HepG2 (cell line): ENCODE data around the gene SNX9. TPM values are rescaled to one million over a fixed set of nuclear protein-coding genes. Genes with fewer than 3 reads are reported as not detected.
A peak's percentile ranks its signal among the peaks of the same experiment; 100 is the strongest.

Source experiments
- ADNP ChIP-seq: sonication (generic); formaldehyde crosslinking; IDR thresholded peaks from 2 replicates; pipeline ENCODE4 v1.4.0; 2020; ENCODE audit warnings: missing genetic modification reagents
- AKAP8 ChIP-seq: sonication (generic); formaldehyde crosslinking; IDR thresholded peaks from 2 replicates; pipeline ENCODE4 v1.5.1; 2020; ENCODE audit warnings: mild to moderate bottlenecking, missing genetic modification reagents
- ATAD3A ChIP-seq: sonication (generic); formaldehyde crosslinking; IDR thresholded peaks from 2 replicates; pipeline ENCODE4 v1.4.0; 2020; ENCODE audit warnings: missing genetic modification reagents
- CHD4 ChIP-seq: fragments of 200-600 bp; sonication (generic); IDR thresholded peaks from 2 replicates; pipeline ENCODE4 v1.7.0; 2017; ENCODE audit warnings: mild to moderate bottlenecking, low read length, borderline replicate concordance
- FIP1L1 ChIP-seq: fragments of 200-400 bp; formaldehyde crosslinking; IDR thresholded peaks from 2 replicates; pipeline ENCODE4 v1.6.1; 2018; ENCODE audit warnings: low read depth, mild to moderate bottlenecking, low read length, moderate library complexity, borderline replicate concordance; ENCODE audit not compliant: insufficient read depth
- GATAD1 ChIP-seq: IDR thresholded peaks from 2 replicates; pipeline ENCODE4 v1.6.1; 2016; ENCODE audit warnings: missing genetic modification reagents, missing compliant biosample characterization
- ZBTB7B ChIP-seq: sonication (generic); formaldehyde crosslinking; IDR thresholded peaks from 2 replicates; pipeline ENCODE4 v1.4.0; 2020; ENCODE audit warnings: missing genetic modification reagents
- ZNF446 ChIP-seq: sonication (generic); formaldehyde crosslinking; IDR thresholded peaks from 2 replicates; pipeline ENCODE4 v1.5.0; 2020; ENCODE audit warnings: mild to moderate bottlenecking, missing genetic modification reagents
- ZNF607 ChIP-seq: sonication (generic); formaldehyde crosslinking; IDR thresholded peaks from 2 replicates; pipeline ENCODE4 v1.5.1; 2020; ENCODE audit warnings: missing genetic modification reagents, mild to moderate bottlenecking, borderline replicate concordance
- polyA plus RNA-seq, 8 experiments: library from polyadenylated mRNA; depleted of rRNA in 3 of 8; stranded (reverse) in 7 of 8; unstranded in 1 of 8; fragments of >200 nt; fragmentation: Illumina TruSeq in 4 of 8; extraction: Trizol in 4 of 8; gene quantifications; 2 replicates each; pipeline versions ENCODE4 v1.2.1 to v1.2.3, GENCODE V29; 2011 to 2016; ENCODE audit warnings: low read depth in 4 of 8, missing spikeins in 1 of 8, mixed read lengths in 1 of 8; ENCODE audit not compliant: insufficient read depth in 1 of 8
- total RNA-seq, 5 experiments: library from RNA; depleted of rRNA; stranded (reverse); fragments of >200 nt; fragmentation: Illumina TruSeq; extraction: Trizol; gene quantifications; 2 replicates each; pipeline ENCODE4 v1.2.3, GENCODE V29; 2016; ENCODE audit warnings: low read depth in 1 of 5
- TF ChIP-seq, protein P1 (sequence below): sonication (generic); formaldehyde crosslinking; conservative IDR thresholded peaks from 2 replicates; pipeline ENCODE4 v1.4.0; 2020; ENCODE audit warnings: mild to moderate bottlenecking, missing genetic modification reagents, moderate library complexity
- TF ChIP-seq, protein P2 (sequence below): sonication (generic); formaldehyde crosslinking; IDR thresholded peaks from 2 replicates; pipeline ENCODE4 v1.9.0; 2022; ENCODE audit warnings: missing genetic modification reagents, mild to moderate bottlenecking, borderline replicate concordance
- TF ChIP-seq, protein P3 (sequence below): sonication (generic); formaldehyde crosslinking; IDR thresholded peaks from 2 replicates; pipeline ENCODE4 v1.5.0; 2020; ENCODE audit warnings: missing genetic modification reagents, mild to moderate bottlenecking, borderline replicate concordance

SNX9 gene
- total and polyA plus RNA-seq, 2 of the 13 experiments (the other 11 are each of a cell fraction or from before 2014, with no cell fraction given) = 21.9 to 36.0 TPM

DNA sequence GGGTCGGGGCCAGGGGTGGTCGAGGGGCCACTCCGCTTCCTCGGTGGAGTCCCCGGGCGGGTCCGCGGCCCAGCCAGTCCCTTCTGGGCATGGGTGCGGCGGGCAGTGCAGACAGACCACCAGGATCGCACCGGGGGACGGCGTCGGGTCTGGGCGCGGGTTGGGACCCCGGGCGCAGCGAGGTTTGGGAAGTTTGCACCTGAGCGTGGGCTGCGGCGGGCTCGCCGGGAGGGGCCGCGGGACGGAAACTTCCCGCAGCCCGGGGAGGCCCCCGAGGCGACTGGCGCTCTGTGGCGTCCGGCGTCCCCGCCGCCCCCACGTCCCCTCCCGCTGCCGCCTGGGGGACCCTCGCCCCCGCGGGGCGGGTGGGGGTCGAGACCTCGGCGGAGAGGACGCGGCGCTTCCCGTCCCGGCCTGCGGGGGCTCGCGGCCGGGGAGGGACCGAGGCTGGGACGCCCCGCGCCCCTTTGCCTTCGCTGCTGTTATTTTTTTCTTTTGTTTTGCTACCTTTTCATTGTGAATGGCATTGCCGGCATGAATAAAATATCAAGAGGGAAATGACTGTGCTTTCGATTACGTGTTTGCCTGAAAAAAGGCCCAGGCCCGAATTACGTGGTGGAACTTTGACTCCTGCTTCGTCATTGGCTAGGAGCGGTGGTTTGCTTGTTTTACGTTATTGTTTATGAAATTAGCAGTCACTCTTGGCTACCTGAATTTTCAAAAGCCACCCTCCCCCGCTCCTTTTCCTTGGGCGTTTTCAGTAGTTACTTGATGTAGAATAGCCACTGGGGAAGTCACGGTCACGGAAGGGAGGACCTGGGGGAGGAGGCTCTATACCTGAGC lies 703 bp downstream of the SNX9 start (continued):
- TF ChIP-seq, protein P1, sequence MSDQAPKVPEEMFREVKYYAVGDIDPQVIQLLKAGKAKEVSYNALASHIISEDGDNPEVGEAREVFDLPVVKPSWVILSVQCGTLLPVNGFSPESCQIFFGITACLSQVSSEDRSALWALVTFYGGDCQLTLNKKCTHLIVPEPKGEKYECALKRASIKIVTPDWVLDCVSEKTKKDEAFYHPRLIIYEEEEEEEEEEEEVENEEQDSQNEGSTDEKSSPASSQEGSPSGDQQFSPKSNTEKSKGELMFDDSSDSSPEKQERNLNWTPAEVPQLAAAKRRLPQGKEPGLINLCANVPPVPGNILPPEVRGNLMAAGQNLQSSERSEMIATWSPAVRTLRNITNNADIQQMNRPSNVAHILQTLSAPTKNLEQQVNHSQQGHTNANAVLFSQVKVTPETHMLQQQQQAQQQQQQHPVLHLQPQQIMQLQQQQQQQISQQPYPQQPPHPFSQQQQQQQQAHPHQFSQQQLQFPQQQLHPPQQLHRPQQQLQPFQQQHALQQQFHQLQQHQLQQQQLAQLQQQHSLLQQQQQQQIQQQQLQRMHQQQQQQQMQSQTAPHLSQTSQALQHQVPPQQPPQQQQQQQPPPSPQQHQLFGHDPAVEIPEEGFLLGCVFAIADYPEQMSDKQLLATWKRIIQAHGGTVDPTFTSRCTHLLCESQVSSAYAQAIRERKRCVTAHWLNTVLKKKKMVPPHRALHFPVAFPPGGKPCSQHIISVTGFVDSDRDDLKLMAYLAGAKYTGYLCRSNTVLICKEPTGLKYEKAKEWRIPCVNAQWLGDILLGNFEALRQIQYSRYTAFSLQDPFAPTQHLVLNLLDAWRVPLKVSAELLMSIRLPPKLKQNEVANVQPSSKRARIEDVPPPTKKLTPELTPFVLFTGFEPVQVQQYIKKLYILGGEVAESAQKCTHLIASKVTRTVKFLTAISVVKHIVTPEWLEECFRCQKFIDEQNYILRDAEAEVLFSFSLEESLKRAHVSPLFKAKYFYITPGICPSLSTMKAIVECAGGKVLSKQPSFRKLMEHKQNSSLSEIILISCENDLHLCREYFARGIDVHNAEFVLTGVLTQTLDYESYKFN (CRISPR knock-in tag) = peak; percentile 29; the same call in 1 of the 2 replicates
- TF ChIP-seq FIP1L1 (no peak), ATAD3A (CRISPR knock-in tag) (no peak), GATAD1 (CRISPR knock-in tag) (no peak), ZNF607 (peak; percentile 50; the same call in 1 of the 2 replicates), CHD4 (no peak), ZNF446 (no peak), AKAP8 (no peak), ZBTB7B (CRISPR knock-in tag) (peak; percentile 81), ADNP (CRISPR knock-in tag) (no peak)
- TF ChIP-seq, protein P2, sequence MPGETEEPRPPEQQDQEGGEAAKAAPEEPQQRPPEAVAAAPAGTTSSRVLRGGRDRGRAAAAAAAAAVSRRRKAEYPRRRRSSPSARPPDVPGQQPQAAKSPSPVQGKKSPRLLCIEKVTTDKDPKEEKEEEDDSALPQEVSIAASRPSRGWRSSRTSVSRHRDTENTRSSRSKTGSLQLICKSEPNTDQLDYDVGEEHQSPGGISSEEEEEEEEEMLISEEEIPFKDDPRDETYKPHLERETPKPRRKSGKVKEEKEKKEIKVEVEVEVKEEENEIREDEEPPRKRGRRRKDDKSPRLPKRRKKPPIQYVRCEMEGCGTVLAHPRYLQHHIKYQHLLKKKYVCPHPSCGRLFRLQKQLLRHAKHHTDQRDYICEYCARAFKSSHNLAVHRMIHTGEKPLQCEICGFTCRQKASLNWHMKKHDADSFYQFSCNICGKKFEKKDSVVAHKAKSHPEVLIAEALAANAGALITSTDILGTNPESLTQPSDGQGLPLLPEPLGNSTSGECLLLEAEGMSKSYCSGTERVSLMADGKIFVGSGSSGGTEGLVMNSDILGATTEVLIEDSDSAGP (CRISPR knock-in tag) = no peak
- TF ChIP-seq, protein P3, sequence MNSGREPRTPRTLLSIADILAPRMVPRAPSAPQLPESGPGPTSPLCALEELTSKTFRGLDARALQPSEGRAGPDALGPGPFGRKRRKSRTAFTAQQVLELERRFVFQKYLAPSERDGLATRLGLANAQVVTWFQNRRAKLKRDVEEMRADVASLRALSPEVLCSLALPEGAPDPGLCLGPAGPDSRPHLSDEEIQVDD (CRISPR knock-in tag) = no peak; the same call in 1 of the 2 replicates
- TF ChIP-seq, all 625 proteins: peak for 163
